HG02852 (cell line): ENCODE results near the gene ZFP2.

Source experiments
- ATAC-seq: cut with Tn5 transposase; IDR thresholded peaks from one replicate; pipeline ENCODE4 v1.9.1; 2021; ENCODE audit warnings: mild to moderate bottlenecking, moderate library complexity; ENCODE audit not compliant: unreplicated experiment

ZFP2 gene

GRCh38 chr5:178965465-178966055, 69.8 kb downstream of the ZFP2 start:
- no peak for ATAC-seq

DNA sequence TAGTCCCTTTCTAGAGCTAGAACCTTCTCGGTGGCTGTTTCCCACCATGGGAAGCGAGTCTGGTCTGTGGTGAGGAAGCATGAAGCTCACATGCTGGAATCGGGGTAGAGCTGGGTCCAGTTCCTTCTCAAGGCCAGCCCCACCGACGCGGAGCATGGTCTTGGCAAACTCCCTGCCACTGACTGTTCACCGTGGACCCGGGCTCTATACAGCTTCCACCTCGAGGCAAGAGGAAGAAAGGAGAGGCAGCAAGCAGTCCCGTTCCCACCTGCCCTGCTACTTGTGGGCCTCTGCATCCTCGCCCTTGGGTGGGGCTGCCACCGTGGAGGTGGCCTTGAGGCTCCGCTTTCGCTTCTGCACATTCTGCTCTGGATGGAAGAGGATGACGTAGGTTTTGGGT, 85.7 kb downstream of the ZFP2 start:
- no peak for ATAC-seq
